NCI-H1105 treated with DMSO at 0.1 percent for 48 hours (cell line): Measurements from ENCODE around the gene ACTR1A.
A peak's percentile ranks its signal among the peaks of the same experiment; 100 is the strongest.

ENCODE experiments used
- DNase-seq: peaks from one replicate; lab custom pipeline; 2025; lab: John Stamatoyannopoulos, UW

ACTR1A gene

DNA sequence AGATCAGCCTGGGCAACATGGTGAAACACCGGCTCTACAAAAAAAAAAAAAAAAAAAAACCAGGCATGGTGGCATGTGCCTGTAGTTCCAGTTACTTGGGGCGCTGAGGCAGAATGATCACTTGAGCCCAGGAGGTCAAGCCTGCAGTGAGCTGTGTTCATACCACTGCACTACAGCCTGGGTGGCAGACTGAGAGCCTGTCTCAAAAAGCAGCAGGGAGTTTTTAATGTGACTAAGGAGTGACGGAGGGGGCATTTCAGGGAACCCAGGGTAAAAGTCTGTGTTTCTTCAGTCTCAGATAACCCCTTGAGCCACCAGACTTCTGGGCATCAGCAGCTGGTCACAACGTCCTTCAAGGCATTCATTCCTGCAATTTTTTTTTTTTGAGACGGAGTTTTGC lies 49.0 kb downstream of the ACTR1A start:
- no peak for DNase-seq

DNA sequence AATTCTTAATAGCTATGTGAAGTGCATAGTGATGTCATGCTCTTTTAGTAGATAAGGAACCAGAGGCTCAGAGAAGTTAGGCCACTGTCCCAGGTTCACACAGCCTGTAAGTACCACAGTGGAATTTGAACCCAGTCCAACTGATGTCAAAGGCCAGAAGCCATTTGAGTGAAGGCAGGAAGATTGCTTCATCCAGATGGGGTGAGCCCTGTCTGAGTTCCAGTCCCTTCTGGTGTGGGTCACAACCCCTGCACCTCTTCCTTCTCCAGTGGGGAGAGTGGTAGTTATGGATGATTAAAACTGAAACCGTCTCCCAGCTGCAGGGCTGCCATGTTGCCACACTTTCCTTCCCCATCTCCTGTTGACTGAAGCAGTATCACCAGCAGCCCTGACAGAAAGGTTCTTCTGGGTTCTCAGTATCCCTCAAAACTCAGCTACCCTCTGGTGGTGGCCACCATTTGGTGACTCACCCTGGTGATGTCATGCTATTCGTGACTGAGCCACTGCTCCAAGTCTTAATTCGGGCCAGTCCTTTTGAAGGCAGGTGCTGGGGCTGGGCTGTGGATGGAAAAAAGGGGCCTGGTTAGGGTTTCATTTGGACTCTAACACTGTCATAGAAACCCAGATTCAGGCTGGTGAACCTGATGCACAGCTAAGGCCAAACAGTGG lies 49.7 kb downstream of the ACTR1A start:
- DNase-seq = no peak

DNA sequence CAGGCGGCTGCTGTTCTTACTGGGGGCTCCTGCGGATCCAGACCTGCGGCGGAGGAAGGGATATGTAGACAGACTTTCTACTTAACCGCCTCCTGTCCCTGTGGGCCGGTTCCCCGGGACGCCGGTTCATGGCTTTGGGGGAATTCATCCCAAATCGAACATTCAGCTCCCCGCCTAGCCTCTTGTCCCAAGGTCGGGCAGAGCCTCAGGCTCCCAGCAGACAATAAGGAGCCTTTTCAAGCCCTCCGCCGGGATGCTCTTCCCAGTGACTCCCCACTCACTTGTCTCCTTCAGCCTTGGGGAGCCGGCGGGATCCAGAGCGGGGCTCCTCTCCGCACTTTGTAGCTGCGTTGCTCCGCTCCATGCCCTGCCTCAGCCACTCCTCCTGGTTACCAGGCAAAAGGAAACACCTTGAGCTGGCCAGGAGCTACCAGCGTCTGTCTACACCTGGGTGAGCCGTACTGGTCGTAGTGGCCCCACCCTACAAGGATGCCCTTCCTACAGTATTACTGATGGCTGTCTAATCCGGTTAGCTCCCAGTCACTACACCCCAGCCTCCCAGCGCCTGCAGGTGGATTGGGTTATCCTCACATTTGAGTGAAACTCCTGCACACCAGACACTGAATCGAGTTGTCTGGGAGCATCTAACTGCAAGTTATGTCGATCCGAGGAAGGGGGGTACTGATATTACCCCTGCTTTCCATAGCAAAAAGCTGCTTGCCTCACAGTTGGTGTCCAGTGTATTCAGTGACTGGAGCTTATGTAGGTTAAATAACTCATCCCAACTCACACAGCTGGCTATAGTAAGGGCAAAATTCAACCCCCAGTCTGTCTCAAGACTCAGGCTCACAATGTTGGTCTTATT lies 51.2 kb downstream of the ACTR1A start, which contains the start of gene C10orf95:
Gene C10orf95, minus strand, starts transcription at position 439 of the 865 bp plus-strand sequence. CDS start 450 bp downstream, outside the sequence.
- no peak for DNase-seq

DNA sequence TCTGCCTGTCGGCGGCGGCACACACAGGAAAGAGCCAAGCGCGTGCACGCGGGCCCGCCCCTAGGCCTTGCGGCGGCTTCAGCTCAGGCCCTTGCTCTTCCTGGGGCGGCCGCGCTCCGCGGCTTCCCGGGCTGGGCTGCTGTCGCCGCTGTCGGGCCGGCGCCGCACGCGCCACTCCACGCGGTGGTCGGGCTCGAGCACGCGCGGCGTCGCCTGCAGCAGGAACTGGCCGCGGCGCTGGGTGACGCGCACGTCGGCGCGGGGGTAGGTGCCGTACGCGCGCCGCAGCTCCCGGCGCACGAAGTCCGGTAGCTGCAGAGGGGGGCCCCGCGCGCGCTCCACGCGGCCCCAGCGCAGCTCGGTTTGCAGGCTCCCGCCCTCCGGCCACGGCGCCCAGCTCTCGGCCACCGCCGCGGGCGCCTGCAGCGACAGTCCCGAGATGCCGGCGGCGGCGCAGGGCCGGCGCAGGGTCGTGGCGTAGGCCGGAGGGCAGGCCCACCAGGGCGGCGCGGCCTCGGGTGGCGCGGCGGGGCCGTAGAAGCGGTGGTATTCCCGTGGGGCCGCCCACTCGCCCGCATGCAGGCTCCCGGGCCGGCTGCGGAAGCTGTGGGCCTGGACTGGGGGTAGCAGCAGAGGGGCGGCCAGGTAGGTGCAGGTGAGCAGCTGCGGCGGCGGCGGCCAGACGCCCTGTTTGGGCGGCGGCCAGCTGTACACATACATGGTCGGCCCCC lies 52.0 kb downstream of the ACTR1A start:
- DNase-seq = peak; percentile 67

DNA sequence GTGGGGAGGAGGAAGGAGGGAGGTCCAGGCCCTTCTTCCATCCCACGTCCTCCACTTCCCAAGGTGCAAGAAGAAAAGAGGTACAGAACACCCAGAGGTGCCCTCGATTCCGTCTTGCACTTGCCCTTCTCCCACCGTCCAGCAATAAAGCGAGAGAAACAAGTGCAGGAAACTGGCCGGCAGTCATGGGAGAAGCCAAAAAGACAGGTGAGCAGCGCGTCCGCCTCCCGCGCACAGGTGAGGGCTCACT lies 52.5 kb downstream of the ACTR1A start:
- no peak for DNase-seq

DNA sequence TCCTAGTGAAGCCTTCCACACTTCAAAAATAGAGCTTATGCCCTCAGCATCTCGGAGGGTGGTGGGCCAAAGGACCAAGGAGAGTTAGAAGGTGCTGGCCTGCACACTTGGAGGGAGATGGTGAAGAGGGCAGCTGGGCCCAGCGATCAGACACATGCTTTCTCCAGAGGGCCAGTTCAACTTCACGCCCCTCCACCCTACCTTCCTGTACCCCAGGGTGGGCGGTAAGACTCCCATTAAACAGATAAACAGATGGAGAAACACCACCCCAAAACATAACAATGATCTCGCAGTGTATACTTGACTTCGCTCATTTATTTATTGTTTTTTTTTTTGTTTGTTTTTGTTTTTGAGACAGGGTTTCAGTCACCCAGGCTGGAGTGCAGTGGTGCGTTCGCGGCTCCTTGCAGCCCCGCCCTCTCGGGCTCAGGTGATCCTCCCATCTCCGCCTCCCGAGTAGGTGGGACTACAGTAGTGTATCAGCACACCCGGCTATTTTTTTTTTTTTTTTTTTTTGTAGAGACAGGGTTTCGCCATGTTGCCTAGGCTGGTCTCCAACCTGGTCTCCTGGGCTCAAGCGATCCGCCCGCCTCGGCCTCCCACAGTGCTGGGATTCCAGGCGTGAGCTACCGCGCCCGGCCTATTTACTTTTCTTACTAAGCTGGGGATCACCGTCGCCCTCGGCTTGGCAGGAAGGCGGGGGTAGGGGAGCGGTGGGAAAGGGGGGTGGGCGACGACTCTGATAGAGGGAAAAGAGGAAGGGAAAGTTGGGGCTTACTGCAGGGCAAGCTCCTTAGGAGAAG lies 53.0 kb downstream of the ACTR1A start:
- peak; percentile 59 for DNase-seq

DNA sequence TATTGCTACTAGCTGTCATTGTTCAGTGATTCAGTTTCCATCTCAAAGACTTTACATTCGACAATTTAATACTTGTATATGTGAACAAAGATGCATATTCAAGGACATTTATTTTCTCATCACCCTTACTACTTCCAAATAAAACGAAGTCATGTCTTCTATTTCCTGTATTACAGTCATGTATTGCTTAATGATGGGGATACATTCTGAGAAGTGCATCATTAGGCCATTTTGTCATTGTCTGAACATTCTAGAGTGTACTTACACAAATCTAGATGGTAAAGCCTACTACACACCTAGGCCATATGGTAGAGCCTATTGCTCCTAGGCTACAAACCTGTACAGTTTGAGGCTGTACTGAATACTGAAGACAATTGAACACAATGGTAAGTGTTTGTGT lies 57.7 kb downstream of the ACTR1A start:
- DNase-seq = no peak

DNA sequence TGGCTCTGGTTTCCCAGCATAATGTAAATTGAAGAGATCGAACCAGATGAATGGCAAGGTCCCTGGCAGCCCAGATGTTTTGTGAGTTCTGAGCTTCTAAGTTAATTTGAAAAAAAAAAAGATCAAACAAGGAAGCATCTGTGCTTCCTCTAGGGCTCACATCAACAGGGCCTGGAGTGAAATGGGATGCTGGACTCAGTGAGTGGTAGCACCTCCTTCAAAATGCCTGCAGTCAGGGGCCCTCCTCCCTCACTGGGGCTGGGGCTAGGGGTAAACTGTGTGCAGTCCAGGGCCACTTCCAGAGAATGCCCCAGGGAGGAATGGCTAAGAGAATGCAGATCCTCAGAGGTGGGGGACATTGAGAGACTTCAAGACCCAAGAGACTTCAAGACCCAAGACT lies 64.1 kb downstream of the ACTR1A start:
- no peak for DNase-seq

DNA sequence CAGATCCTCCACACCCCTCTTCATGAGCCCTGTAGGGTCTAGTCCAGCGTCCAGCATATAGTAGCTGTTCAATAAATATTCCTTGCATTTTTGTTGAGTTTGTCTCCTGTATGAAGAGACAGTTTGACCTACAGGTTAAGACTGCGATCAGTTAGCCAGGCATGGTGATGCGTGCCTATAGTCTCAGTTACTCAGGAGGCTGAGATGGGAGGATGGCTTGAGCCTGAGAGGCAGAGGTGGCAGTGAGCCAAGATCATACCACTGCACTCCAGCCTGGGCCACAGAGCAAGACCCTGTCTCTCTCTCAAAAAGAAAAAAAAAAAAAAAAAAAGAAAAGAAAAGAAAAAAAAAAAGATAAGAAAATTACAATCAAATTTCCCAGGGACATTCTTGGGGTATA lies 65.0 kb downstream of the ACTR1A start:
- DNase-seq = no peak

DNA sequence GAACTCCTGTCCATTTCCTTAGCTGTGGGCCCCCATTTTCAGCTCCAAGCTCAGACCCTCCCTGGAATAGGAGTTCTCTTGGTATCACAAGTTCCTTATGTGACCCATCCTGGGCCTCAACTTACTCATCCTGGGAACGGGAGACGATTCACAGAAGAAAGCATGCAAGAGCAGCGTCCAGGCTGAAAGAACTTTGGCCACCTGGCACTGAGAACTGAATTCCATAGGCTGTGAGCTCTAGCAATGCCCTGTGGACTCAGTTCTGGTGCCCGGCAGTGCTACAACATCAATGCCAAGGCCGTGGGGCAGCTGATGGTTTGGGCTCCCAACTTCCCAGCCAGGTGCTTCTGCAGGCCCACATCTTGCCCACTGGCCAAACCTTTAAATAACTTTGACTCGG lies 66.2 kb downstream of the ACTR1A start:
- no peak for DNase-seq

DNA sequence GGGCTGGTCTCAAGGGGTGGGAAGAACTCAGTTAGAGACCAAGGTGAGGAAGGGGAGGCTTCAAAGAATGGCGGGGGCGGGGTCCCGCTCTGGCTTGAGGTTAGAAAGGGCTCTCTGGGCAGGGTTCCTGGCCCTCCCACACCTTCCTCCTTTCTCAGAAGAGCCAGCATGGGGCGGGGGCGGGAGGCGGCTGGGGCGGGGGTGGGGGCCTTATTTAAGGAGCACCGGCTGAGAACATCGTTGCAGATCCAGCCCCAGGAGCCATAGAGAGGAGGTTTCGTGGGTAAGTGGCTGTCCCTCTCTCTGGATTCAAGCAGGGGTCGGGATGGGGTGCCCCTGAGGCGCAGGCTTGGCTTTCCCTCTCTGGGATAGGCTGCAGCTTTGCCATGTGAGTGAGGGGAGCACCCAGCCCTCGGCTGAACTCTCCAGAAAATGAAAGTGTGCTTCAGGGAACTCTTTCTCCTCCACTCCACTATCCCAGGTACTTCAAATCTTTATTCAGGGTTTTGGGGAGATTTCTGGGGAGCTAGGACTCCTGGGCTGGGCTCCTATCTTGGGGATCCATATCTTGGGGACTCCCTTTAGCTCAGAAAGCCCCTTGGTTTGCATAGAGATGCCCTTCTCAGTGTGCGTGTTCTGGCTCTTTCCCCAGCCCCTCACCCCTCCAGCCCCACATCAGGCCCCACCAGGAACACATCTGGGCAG lies 66.8 kb downstream of the ACTR1A start:
- DNase-seq = no peak

DNA sequence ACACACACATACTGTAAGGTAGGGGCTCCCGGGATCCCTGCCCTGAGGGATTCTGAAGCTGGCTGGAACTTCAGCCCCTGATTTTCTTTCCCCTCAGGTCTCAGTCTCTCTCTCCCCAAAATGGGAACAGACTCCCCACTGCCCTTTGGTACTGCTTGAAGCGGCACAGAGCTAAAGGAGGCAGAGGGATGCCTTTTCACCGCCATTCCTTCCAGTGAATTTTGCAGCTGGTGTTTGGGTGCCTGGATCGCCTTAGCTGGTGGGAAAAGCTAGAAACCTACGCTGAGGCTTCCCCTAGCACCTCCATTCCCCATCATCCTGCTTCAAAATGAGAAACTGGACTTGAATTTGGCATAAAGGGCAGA lies 67.4 kb downstream of the ACTR1A start:
- no peak for DNase-seq

DNA sequence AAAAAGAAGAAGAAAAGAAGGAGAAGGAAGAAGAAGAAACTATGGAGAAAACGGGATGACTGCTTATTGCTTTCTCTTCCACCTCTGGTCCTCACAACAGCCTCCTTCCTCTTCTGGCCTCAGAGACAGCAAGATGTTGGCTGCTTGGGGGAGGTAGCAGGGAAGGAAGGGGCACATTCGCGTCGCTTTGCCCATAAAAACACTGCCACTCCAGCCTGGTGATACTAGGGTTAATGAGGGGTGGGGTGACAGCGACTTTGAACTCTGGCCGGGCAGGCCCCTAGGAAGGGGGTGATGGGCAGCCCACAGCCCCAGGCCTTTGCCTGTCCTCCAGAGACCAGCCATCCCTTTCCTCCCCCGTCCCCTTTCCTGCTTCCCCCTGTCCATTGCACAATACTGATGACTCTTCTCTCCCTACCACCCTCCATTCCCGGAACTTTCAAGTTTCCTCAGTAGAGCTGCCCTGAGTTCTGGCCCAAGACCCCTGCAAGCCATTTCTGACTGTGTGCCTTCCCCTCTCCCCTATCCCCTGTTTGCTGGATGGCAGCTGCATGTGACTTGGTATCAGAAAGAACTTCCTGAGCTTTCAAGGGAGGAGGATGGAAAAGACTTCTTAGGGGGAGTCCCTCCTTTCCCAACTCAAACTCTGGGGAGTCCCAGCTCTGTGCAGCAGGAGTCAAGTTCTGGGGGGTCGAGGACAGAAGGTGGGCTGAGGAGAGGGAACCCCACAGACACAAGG lies 67.9 kb downstream of the ACTR1A start:
- DNase-seq = no peak

DNA sequence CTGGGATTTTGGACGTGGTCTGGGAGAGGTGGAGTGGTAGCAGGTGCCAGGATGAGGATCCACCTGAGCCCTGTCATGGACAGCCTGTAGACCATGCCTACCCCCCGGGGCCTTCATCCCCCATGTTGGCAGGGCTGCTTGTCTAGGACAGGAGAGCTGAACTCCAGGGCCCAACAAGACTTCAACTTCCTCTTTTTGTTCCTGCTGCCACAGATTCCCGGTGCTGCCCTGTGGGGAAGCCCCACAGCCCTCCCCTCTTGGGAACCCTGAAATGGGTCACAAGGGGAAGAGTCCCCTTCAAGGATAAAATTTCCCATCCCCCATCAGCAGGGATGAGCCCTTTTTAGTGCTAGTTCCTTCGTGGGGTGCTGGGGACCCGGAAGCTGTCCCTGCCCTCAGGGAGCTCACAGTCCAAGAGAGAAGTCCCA lies 68.9 kb downstream of the ACTR1A start:
- no peak for DNase-seq

DNA sequence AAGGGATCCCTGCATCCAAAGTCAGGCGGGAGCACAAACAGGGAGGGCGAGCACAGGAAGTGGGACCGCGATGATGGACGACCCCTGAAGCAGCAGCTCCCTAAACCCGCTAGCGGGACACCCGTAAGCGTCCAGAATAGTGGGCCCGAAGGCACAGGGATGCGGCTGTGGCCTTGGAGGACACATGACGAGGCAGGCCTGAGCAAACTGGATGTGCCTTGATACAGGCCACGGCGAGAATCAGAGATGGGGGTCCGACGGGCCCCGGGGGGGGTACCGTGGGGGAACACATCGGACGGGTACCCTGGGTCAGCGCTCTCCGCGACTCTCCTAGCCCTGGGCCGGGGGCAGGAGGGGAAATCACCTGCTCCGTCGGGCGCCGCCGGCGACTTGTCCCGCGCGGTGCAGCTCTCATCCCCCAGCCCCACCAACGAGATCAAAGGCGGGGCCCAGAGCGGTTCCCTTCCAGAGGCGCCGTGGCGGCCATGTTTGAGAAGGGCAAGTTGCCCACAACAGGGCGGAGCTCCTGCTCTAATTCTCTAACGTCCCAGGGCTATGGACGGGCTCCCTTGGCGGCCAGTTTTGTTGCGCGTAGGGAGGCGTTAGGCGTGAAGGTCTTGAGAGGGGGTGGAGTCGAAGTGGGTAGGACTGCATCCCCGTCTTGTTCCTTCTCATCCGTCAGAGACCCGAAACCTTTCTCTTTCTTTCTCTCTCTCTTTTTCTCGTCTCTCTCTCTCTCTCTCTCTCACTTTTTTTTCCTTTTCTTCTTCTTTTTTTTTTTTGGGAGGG lies 70.2 kb downstream of the ACTR1A start, which contains the start of gene CUEDC2:
Gene CUEDC2, minus strand, starts transcription at position 413 of the 789 bp plus-strand sequence. CDS start 7,386 bp downstream, outside the sequence.
- DNase-seq = peak; percentile 70

DNA sequence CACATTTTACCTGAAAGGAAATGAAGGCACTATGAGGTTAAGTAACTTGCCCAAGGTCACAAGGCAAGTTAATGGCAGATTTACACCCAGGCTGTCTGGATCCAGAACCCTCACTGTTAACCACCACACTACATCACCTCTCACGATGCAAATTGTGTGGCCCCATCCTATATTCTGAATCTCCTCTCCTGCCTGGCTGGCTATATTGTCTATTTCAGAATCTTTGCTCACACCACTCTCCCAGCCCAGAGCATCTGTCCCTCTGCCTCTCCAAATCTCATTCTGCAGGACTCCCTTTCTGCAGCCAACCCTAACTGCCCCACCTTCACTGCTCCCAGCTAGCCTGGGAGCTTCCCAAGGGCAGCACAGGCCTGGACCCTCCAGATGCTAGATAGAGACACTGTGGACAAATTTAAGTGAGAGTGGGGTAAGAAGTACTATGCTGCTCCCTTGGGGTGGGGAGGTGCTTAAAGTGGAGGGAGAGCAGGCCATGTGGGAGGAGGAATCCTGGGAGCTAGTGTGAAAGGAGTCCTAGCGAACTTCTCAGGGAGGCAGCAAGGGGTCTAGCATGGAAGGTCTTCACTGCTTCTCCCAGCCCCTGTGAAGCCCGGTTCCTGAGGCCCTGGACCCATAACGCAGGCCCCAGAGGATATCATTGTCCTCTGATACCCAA lies 70.9 kb downstream of the ACTR1A start:
- peak; percentile 6 for DNase-seq

DNA sequence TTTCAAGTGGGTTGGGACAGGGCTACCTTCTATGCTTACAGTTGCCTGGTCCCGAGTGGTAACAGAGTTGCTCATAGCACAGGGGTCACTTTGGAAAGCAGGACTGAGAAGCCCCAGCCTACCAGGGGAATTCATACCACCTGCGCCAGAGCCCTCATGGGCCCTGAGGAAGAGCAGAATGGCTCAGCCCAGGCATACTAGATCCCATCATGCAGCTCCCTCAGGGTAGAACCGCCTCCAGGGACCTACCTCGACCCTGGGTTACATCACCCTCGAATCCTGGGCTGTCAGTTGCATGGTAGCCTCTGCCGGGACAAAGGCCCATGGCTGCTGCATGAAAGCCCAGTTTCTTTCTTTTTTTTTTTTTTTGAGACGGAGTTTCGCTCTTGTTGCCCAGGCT lies 73.0 kb downstream of the ACTR1A start:
- no peak for DNase-seq
